ENCODE results near the gene SMO.

Gene SMO

GRCh38 chr7:129160161-129160905 is 28.1 kb upstream of the SMO start:
- H3K4me1 Mint-ChIP-seq = peaks cover 35% of the 10 kb centered on the region
- no peak overlapping the region for H3K27ac Mint-ChIP-seq
- H3K9me3 Mint-ChIP-seq = peaks cover 3% of the 10 kb centered on the region
- peak; percentile 48 for DNase-seq
- no peak for TF ChIP-seq CTCF (IDR thresholded peaks at IDR 0.05)
- H3K4me3 Mint-ChIP-seq = no peak overlapping the region
- H3K36me3 Mint-ChIP-seq (ENCODE audit: low read depth) = no peaks in the 10 kb centered on the region
- H3K27me3 Mint-ChIP-seq (ENCODE audit: low read depth, poor library complexity) = peaks cover 3% of the 10 kb centered on the region

GRCh38 chr7:129161524-129162225 is 26.8 kb upstream of the SMO start:
- peaks cover 3% of the 10 kb centered on the region for H3K9me3 Mint-ChIP-seq
- TF ChIP-seq CTCF (IDR thresholded peaks at IDR 0.05) = no peak
- H3K36me3 Mint-ChIP-seq (ENCODE audit: low read depth) = no peaks in the 10 kb centered on the region
- H3K4me1 Mint-ChIP-seq = peaks cover 35% of the 10 kb centered on the region
- H3K27me3 Mint-ChIP-seq (ENCODE audit: low read depth, poor library complexity) = peaks cover 4% of the 10 kb centered on the region
- no peak overlapping the region for H3K4me3 Mint-ChIP-seq
- H3K27ac Mint-ChIP-seq = no peak overlapping the region
- no peak for DNase-seq

GRCh38 chr7:129162732-129163131 is 25.7 kb upstream of the SMO start:
- DNase-seq = no peak
- no peak for TF ChIP-seq CTCF (IDR thresholded peaks at IDR 0.05)
- H3K36me3 Mint-ChIP-seq (ENCODE audit: low read depth) = no peaks in the 10 kb centered on the region
- H3K4me1 Mint-ChIP-seq = peaks cover 35% of the 10 kb centered on the region
- no peak overlapping the region for H3K27ac Mint-ChIP-seq
- no peak overlapping the region for H3K4me3 Mint-ChIP-seq
- peaks cover 3% of the 10 kb centered on the region for H3K9me3 Mint-ChIP-seq
- H3K27me3 Mint-ChIP-seq (ENCODE audit: low read depth, poor library complexity) = peaks cover 14% of the 10 kb centered on the region

- no peak overlapping the region for H3K4me3 Mint-ChIP-seq
- H3K27me3 Mint-ChIP-seq (ENCODE audit: low read depth, poor library complexity) = peaks cover 25% of the 10 kb centered on the region
- peak; percentile 90 for TF ChIP-seq CTCF (IDR thresholded peaks at IDR 0.05)
- DNase-seq = no peak
- no peak overlapping the region for H3K27ac Mint-ChIP-seq
- H3K4me1 Mint-ChIP-seq = peaks cover 46% of the 10 kb centered on the region
- no peaks in the 10 kb centered on the region for H3K36me3 Mint-ChIP-seq (ENCODE audit: low read depth)
- H3K9me3 Mint-ChIP-seq = no peaks in the 10 kb centered on the region
These were observed 24.4 kb upstream of the SMO start for GRCh38 chr7:129163875-129164544.

- Mint-ChIP-seq H3K4me1 (peaks cover 41% of the 10 kb centered on the region), H3K36me3 (ENCODE audit: low read depth) (no peaks in the 10 kb centered on the region), H3K4me3 (no peak overlapping the region), H3K9me3 (no peaks in the 10 kb centered on the region), H3K27me3 (ENCODE audit: low read depth, poor library complexity) (peaks cover 43% of the 10 kb centered on the region), H3K27ac (no peak overlapping the region)
- DNase-seq = no peak
- TF ChIP-seq CTCF (IDR thresholded peaks at IDR 0.05) = no peak
These were observed 21.7 kb upstream of the SMO start for GRCh38 chr7:129166745-129167144.
